Activated CD8-positive, alpha-beta memory T cell treated with anti-CD3 and anti-CD28 coated beads, Interleukin-2, amount 50 U/mL, for 48 hours (primary cell): ENCODE results near the gene RNF115.
"Not testable (repeated sequence)": the region's sequence is repeated elsewhere in the genome, so short reads cannot be mapped to it uniquely, and the experiment has no call there.

Experiments
- DNase-seq: peaks from one replicate; pipeline ENCODE4 v3.0.0-alpha.2; 2020

RNF115 gene

GRCh38 chr1:145726193-145726592 lies 97.7 kb downstream of the RNF115 start:
- DNase-seq: not testable (repeated sequence)

- DNase-seq: peak; percentile 95
Measured at GRCh38 chr1:145720878-145721671, 102.8 kb downstream of the RNF115 start.

GRCh38 chr1:145720556-145720877 lies 103.4 kb downstream of the RNF115 start:
- no peak for DNase-seq

- DNase-seq: no peak
Measured at GRCh38 chr1:145719230-145720079, 104.4 kb downstream of the RNF115 start, which contains the start of gene CD160. TSS of gene CD160 (plus strand) at chr1:145719499. CDS start at chr1:145728328, 8,829 bp downstream.

GRCh38 chr1:145718465-145718864 lies 105.4 kb downstream of the RNF115 start:
- not testable (repeated sequence) for DNase-seq

- DNase-seq: no peak
Measured at GRCh38 chr1:145717833-145718232, 106.1 kb downstream of the RNF115 start.

GRCh38 chr1:145716641-145717345 lies 107.1 kb downstream of the RNF115 start:
- DNase-seq: no peak

- DNase-seq: no peak
Measured at GRCh38 chr1:145714524-145715111, 109.3 kb downstream of the RNF115 start.

- DNase-seq: peak; percentile 23
Measured at GRCh38 chr1:145711213-145711651, 112.7 kb downstream of the RNF115 start.

GRCh38 chr1:145710291-145711027 lies 113.4 kb downstream of the RNF115 start:
- DNase-seq: no peak

GRCh38 chr1:145708063-145708462 lies 115.8 kb downstream of the RNF115 start:
- no peak for DNase-seq

GRCh38 chr1:145707183-145707867 lies 116.6 kb downstream of the RNF115 start, which contains the start of gene PDZK1:
TSS of gene PDZK1 (minus strand) at chr1:145707368. CDS start at chr1:145688021, 19,347 bp downstream.
- DNase-seq: no peak

- no peak for DNase-seq
Measured at GRCh38 chr1:145706086-145706664, 117.7 kb downstream of the RNF115 start.

- no peak for DNase-seq
Measured at GRCh38 chr1:145705622-145706021, 118.3 kb downstream of the RNF115 start.

GRCh38 chr1:145702826-145703225 lies 121.1 kb downstream of the RNF115 start:
- DNase-seq: no peak

- no peak for DNase-seq
Measured at GRCh38 chr1:145702052-145702451, 121.8 kb downstream of the RNF115 start.

GRCh38 chr1:145701306-145701862 lies 122.5 kb downstream of the RNF115 start:
- DNase-seq: no peak

GRCh38 chr1:145696630-145696960 lies 127.3 kb downstream of the RNF115 start:
- no peak for DNase-seq

GRCh38 chr1:145695821-145696629 lies 127.9 kb downstream of the RNF115 start:
- no peak for DNase-seq
